Vagina (tissue), 2 donors: ENCODE results near the gene VWC2L.

Experiments used
- POLR2A ChIP-seq, 2 donors: fragments of 450-650 bp; IDR thresholded peaks; one replicate each; pipeline ENCODE4 v1.6.1; 2017; ENCODE audit warnings: antibody characterized with exemption in 2 of 2, mild to moderate bottlenecking in 2 of 2, moderate library complexity in 2 of 2
- POLR2AphosphoS5 ChIP-seq, 2 donors: sonication (generic); formaldehyde crosslinking; IDR thresholded peaks; one replicate each; pipeline ENCODE4 v1.9.0; 2017; ENCODE audit warnings: antibody characterized with exemption in 2 of 2, mild to moderate bottlenecking in 2 of 2, low read depth in 1 of 2; ENCODE audit not compliant: insufficient read depth in 1 of 2
- TF ChIP-seq, protein P1 (sequence below), 3 experiments: fragments of 450-650 bp in 2 of 3; fragments of 200-600 bp in 1 of 3; sonication (generic) in 1 of 3; IDR thresholded peaks; one replicate each; pipeline ENCODE4 v1.5.1; 2017 to 2019; ENCODE audit warnings: antibody characterized with exemption in 3 of 3, mild to moderate bottlenecking in 2 of 3, moderate library complexity in 2 of 3

DNA sequence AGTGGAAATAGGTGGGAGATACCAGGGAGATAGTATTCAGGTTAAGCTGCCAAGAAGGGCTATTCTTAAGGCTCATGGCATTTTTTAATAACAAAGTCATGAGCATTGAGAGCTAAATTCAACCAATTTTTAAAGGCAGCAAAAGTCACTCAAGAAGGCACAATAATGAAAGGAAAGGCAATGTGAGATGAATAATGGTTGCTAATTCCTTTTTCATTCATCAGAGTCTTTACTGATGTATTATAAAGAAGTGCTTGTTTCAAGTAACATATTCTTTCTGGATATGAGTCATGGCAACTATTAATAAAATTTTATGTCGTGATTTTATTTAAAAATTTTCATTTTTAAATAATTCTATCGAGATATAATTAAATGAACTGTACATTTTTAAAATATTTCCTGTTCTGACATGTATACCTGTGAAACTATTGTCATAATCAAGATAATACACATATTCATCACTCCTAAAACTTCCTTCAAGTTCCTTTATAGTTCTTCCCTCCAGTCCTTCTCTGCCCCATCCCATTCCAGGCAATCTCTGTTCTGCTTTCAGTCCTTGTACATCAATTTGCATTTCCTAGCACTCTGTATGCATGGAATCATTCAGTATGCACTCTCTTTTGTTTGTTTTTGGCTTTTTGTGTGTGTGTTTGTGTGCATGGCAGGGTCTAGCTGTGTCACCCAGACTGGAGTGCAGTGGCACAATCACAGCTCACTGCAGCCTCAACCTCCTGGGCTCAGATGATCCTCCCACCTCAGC lies 40.8 kb downstream of the VWC2L start:
- TF ChIP-seq POLR2A (IDR thresholded peaks at IDR 0.05) (no peak), POLR2AphosphoS5 (IDR thresholded peaks at IDR 0.05; ENCODE audit: insufficient read depth in 1 of 2, low read depth in 1 of 2) (no peak)
- TF ChIP-seq, protein P1, sequence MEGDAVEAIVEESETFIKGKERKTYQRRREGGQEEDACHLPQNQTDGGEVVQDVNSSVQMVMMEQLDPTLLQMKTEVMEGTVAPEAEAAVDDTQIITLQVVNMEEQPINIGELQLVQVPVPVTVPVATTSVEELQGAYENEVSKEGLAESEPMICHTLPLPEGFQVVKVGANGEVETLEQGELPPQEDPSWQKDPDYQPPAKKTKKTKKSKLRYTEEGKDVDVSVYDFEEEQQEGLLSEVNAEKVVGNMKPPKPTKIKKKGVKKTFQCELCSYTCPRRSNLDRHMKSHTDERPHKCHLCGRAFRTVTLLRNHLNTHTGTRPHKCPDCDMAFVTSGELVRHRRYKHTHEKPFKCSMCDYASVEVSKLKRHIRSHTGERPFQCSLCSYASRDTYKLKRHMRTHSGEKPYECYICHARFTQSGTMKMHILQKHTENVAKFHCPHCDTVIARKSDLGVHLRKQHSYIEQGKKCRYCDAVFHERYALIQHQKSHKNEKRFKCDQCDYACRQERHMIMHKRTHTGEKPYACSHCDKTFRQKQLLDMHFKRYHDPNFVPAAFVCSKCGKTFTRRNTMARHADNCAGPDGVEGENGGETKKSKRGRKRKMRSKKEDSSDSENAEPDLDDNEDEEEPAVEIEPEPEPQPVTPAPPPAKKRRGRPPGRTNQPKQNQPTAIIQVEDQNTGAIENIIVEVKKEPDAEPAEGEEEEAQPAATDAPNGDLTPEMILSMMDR (IDR thresholded peaks at IDR 0.05): no peak
